NB4 (cell line): ENCODE measurements around the gene LRRC1.

Experiments used
- CTCF ChIP-seq: IDR thresholded peaks from one replicate; pipeline ENCODE4 v1.5.1; 2012; ENCODE audit warnings: low read depth, low read length
- MAX ChIP-seq: IDR thresholded peaks from 2 replicates; pipeline ENCODE4 v1.6.1; 2011; ENCODE audit warnings: low read depth, low read length
- MYC ChIP-seq: IDR thresholded peaks from 2 replicates; pipeline ENCODE4 v1.6.1; 2011; ENCODE audit warnings: low read depth, low read length
- POLR2A ChIP-seq: IDR thresholded peaks from 2 replicates; pipeline ENCODE4 v1.6.1; 2011; ENCODE audit warnings: mild to moderate bottlenecking; ENCODE audit not compliant: insufficient read length; ENCODE audit errors: extremely low read depth

GRCh38 chr6:53793318-53794136 lies 1.3 kb upstream of the LRRC1 start:
- TF ChIP-seq POLR2A (no peak), CTCF (no peak), MAX (no peak), MYC (no peak)
